Breast epithelium (tissue), 3 donors: Measurements from ENCODE around the gene NPHP4.

ENCODE experiments used
- POLR2A ChIP-seq: fragments of 450-650 bp; IDR thresholded peaks from one replicate; pipeline ENCODE4 v1.6.1; 2016; ENCODE audit warnings: antibody characterized with exemption, mild to moderate bottlenecking, moderate library complexity
- TF ChIP-seq, protein P1 (sequence below), 3 donors: fragments of 450-650 bp; IDR thresholded peaks; one replicate each; pipeline ENCODE4 v1.5.1; 2016 to 2017; ENCODE audit warnings: antibody characterized with exemption in 3 of 3, mild to moderate bottlenecking in 3 of 3, moderate library complexity in 3 of 3

DNA sequence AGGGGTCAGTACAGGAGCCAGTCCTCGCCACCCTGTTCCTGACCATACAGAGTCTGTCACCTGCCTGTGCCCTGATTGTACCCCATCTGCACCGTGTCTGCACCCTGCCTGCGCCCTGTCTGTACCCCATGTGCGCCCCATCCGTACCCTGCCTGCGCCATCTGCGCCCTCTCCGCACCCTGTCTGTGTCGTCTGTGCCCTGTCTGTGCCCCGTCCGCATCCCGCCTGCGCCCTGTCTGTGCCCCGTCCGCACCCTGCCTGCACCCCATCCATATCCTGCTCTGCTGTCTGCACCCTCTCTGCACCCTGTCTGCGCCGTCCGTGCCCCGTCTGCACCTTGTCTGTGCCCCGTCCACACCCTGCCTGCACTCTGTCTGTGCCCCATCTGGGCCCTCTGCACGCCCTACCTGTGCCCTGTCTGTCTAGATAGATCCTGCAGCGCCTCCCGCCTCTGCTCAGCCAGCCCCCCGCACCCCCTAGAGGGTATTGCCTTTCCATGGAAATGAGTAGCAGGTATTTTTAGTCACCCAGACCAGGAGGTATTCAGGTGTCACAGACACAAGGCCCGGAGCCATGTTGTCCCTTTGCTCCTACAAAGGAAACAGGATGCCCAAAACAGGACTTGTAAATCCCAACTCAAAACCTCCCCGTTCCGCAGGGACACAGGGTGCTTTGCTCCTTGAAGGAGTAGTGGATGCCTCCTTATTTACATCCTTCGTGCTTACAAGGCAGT, 7.7 kb upstream of the NPHP4 start:
- TF ChIP-seq, protein P1, sequence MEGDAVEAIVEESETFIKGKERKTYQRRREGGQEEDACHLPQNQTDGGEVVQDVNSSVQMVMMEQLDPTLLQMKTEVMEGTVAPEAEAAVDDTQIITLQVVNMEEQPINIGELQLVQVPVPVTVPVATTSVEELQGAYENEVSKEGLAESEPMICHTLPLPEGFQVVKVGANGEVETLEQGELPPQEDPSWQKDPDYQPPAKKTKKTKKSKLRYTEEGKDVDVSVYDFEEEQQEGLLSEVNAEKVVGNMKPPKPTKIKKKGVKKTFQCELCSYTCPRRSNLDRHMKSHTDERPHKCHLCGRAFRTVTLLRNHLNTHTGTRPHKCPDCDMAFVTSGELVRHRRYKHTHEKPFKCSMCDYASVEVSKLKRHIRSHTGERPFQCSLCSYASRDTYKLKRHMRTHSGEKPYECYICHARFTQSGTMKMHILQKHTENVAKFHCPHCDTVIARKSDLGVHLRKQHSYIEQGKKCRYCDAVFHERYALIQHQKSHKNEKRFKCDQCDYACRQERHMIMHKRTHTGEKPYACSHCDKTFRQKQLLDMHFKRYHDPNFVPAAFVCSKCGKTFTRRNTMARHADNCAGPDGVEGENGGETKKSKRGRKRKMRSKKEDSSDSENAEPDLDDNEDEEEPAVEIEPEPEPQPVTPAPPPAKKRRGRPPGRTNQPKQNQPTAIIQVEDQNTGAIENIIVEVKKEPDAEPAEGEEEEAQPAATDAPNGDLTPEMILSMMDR (IDR thresholded peaks at IDR 0.05): no peak
- no peak for TF ChIP-seq POLR2A
